BLaER1 treated with 17β-estradiol and CSF1 and Interleukin-3, amounts not matched to agents 10 nM and 100 nM (cell line): ENCODE results near the gene FBXO10.

Experiments used
- H3K27ac ChIP-seq, 11 experiments: shearing (Covaris generic); formaldehyde crosslinking; 2 replicates each; pipeline ENCODE4 v1.8.1; 2022
- H3K27me3 ChIP-seq, 11 experiments: shearing (Covaris generic); formaldehyde crosslinking; 2 replicates each; pipeline ENCODE4 v1.8.1; 2022
- H3K36me3 ChIP-seq, 11 experiments: shearing (Covaris generic); formaldehyde crosslinking; 2 replicates each; pipeline ENCODE4 v1.8.1; 2022
- H3K4me1 ChIP-seq, 10 experiments: shearing (Covaris generic); formaldehyde crosslinking; 2 replicates each; pipeline ENCODE4 v1.8.1; 2022
- H3K4me2 ChIP-seq, 11 experiments: shearing (Covaris generic); formaldehyde crosslinking; 2 replicates each; pipeline ENCODE4 v1.8.1; 2022
- H3K4me3 ChIP-seq, 10 experiments: shearing (Covaris generic); formaldehyde crosslinking; 2 replicates each; pipeline ENCODE4 v1.8.1; 2022
- H3K9ac ChIP-seq, 11 experiments: shearing (Covaris generic); formaldehyde crosslinking; 2 replicates each; pipeline ENCODE4 v1.8.1; 2022
- H3K9me3 ChIP-seq, 11 experiments: shearing (Covaris generic); formaldehyde crosslinking; replicated peaks in 1 of 11; 2 replicates each; pipeline ENCODE4 v1.8.1; 2022
- H4K20me1 ChIP-seq, 11 experiments: shearing (Covaris generic); formaldehyde crosslinking; 2 replicates each; pipeline ENCODE4 v1.8.1; 2022
- Cebpa-rat ChIP-seq, 11 experiments: shearing (Covaris generic); IDR thresholded peaks; 2 replicates each; pipeline ENCODE4 v1.8.1; 2022

The FBXO10 gene

DNA sequence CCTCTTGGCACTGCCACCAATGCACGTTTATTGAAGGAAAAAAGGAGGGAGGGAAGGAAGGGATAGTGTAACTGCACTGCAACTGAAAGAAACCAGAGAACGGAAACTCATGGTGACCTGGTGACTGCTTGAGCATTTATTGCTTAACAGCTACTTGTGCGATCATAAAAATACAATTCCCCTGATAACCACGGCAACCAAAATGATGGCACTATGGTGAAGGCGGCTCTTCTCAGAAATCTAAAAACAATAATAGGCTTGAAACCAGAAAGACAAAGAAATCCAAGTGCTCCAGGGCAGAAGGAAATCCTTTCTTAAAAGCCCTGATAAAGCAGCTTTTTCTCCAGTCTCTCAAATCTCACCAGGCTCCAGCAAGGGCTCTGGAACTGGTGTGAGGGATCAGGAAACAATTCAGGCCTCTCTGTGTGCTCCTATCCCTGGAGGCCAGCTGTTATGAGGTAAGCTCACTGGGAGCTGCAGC, 1.9 kb downstream of the FBXO10 start:
- Histone ChIP-seq H3K4me3 (no peak overlapping the region), H3K9ac (0 out of 22 replicates have a peak overlapping the region, but pooled peaks of 1 of the 11 experiments have one; percentile 26), H4K20me1 (peaks cover 0 to 73% (median 48%) of the 10 kb centered on the region in 11 experiments; a peak in 18 of 22 replicates), H3K36me3 (peaks cover 0 to 31% (median 15%) of the 10 kb centered on the region in 11 experiments; a peak in 13 of 22 replicates), H3K4me1 (peaks cover 17 to 34% (median 26%) of the 10 kb centered on the region in 10 experiments), H3K27me3 (peaks cover 0 to 4% (median 0%) of the 10 kb centered on the region in 11 experiments; a peak in 4 of 22 replicates), H3K9me3 (no peaks in the 10 kb centered on the region), H3K4me2 (peak overlapping the region in 6 of 11 experiments; percentile 14 to 97 (median 95); a peak in 7 of 22 replicates), H3K27ac (no peak overlapping the region)
- no peak for TF ChIP-seq Cebpa-rat (IDR thresholded peaks at IDR 0.05)

DNA sequence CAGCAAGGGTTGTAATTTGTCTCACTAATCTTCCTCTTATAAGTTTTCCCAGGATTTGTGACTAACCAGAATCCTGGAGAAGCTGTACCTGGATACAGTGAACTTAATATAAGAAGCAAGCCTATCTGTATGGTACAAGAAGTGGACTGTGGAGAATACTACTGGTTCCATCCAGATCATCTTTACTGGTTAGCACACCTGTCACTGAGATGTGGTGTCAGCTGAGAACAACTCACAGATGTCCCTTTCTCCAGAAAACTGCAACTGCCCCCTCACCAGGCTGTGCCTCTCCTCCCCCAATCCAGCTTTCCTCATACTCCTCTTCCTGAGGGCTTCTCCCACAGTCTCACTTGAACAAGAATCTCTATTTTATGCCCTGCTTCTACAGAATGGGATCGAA, 4.9 kb downstream of the FBXO10 start:
- no peak overlapping the region for H3K27ac ChIP-seq
- no peak overlapping the region for H3K9ac ChIP-seq
- H4K20me1 ChIP-seq, result peaks cover 0 to 52% (median 20%) of the 10 kb centered on the region in 11 experiments; a peak in 13 of 22 replicates
- H3K4me1 ChIP-seq, result peaks cover 6 to 28% (median 17%) of the 10 kb centered on the region in 10 experiments; a peak in 19 of 20 replicates
- no peak overlapping the region for H3K4me2 ChIP-seq
- peaks cover 0 to 4% (median 0%) of the 10 kb centered on the region in 11 experiments; a peak in 4 of 22 replicates for H3K27me3 ChIP-seq
- TF ChIP-seq Cebpa-rat (IDR thresholded peaks at IDR 0.05), result no peak
- H3K4me3 ChIP-seq, result no peak overlapping the region
- no peaks in the 10 kb centered on the region for H3K9me3 ChIP-seq
- H3K36me3 ChIP-seq, result peaks cover 0 to 20% (median 5%) of the 10 kb centered on the region in 11 experiments; a peak in 7 of 22 replicates

DNA sequence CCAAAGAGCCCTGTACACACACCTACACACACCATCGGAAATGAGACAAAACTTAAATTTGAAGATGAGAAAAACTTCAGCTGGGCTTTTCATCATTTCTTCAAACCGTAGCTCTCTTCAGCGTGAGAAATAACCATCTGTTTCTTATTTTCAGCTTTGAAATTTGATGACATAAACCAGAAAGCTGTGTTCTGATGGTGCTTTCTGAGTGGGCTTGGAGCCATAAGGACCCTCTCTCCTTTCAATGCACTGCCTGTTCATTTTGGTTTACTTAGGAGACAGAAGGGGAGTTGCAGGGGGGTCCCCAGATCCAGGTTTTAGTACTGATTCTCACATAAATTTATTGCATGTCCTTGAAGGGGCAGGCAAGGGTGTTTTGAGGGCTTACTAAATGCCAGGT, 9.5 kb downstream of the FBXO10 start:
- no peak overlapping the region for H3K9ac ChIP-seq
- no peak overlapping the region for H3K4me3 ChIP-seq
- peaks cover 28 to 32% (median 29%) of the 10 kb centered on the region in 11 experiments for H3K9me3 ChIP-seq
- H3K4me2 ChIP-seq, result peak overlapping the region in 1 of 11 experiments; percentile 43; a peak in 1 of 22 replicates
- peaks cover 0 to 18% (median 0%) of the 10 kb centered on the region in 11 experiments; a peak in 2 of 22 replicates for H4K20me1 ChIP-seq
- no peaks in the 10 kb centered on the region; a peak in 1 of 22 replicates for H3K27me3 ChIP-seq
- TF ChIP-seq Cebpa-rat (IDR thresholded peaks at IDR 0.05), result no peak
- H3K27ac ChIP-seq, result no peak overlapping the region
- H3K36me3 ChIP-seq, result peaks cover 15 to 42% (median 26%) of the 10 kb centered on the region in 11 experiments
- H3K4me1 ChIP-seq, result peaks cover 0 to 31% (median 19%) of the 10 kb centered on the region in 10 experiments; a peak in 15 of 20 replicates

DNA sequence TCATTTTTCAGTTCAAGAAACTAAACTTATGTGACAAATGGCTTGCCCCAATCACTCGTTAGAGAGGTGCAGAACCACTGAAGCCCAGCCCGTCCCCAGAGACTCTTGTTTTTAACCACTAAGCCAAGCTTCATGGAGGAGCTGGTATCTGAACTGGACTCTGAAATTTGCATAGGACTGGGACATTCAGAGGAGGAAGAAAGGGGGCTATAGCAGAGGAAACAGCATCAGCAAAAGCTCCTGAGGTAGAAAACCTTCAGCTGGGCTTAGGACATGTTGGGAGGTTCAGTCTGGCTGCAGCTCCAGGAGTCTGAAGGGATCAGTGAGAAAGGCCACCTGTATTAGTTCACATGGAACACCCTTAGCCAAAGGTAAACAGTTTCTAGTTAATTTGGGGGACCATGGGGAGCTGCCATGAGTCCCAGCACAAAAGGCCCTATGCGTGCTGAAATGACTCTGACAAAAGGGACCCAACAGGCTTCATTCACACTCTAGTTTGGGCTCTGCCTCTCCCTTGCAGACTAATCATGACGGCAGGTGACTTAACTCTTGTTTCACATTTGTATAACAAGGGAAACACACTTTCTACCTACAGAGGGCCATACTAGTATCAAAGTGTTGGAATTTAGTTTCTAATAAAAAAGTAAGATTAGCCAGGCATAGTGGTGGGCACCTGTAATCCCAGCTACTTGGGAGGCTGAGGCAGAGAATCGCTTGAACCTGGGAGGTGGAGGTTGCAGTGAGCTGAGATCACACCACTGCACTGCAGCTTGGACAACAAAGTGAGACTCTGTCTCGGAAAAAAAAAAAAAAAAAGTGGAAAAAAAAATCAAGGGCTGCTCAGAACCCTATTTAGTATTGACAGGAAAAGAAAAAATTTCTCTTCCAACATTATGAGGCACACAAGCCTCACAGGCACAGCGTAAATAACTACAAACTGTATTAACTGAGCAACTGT, 10.2 kb downstream of the FBXO10 start:
- Histone ChIP-seq H3K27me3 (no peaks in the 10 kb centered on the region; a peak in 1 of 22 replicates), H3K4me3 (no peak overlapping the region; a peak in 1 of 20 replicates), H3K27ac (no peak overlapping the region), H3K4me2 (peak overlapping the region in 8 of 11 experiments; percentile 35 to 78 (median 61); a peak in 15 of 22 replicates), H3K4me1 (peaks cover 0 to 36% (median 19%) of the 10 kb centered on the region in 10 experiments; a peak in 15 of 20 replicates), H3K36me3 (peaks cover 15 to 42% (median 26%) of the 10 kb centered on the region in 11 experiments), H3K9me3 (peaks cover 28 to 32% (median 29%) of the 10 kb centered on the region in 11 experiments), H4K20me1 (peaks cover 0 to 16% (median 0%) of the 10 kb centered on the region in 11 experiments; a peak in 2 of 22 replicates), H3K9ac (0 out of 22 replicates have a peak overlapping the region, but pooled peaks of 1 of the 11 experiments have one; percentile 33)
- no peak for TF ChIP-seq Cebpa-rat (IDR thresholded peaks at IDR 0.05)

DNA sequence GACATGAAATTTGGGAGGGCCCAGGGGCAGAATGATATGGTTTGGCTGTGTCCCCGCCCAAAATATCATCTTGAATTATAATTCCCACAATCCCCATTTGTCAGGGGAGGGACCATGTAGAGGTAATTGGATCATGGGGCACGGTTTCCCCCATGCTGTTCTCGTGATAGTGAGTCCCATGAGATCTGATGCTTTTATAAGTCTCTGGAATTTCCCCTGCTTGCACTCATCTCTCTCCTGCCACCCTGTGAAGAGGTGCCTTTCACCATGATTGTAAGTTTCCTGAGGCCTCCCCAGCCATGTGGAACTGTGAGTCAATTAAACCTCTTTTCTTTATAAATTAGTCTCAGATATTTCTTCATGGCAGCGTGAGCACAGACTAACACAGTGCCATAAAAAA, 11.3 kb downstream of the FBXO10 start:
- TF ChIP-seq Cebpa-rat (IDR thresholded peaks at IDR 0.05), result no peak
- H3K4me3 ChIP-seq, result peak overlapping the region in 1 of 10 experiments; percentile 35; a peak in 3 of 20 replicates
- peak overlapping the region in 2 of 11 experiments; percentile 63 to 78; a peak in 4 of 22 replicates for H3K4me2 ChIP-seq
- no peaks in the 10 kb centered on the region; a peak in 1 of 22 replicates for H3K27me3 ChIP-seq
- peaks cover 0 to 36% (median 19%) of the 10 kb centered on the region in 10 experiments; a peak in 15 of 20 replicates for H3K4me1 ChIP-seq
- no peak overlapping the region for H3K9ac ChIP-seq
- H3K9me3 ChIP-seq, result peaks cover 28 to 32% (median 29%) of the 10 kb centered on the region in 11 experiments
- peaks cover 15 to 46% (median 28%) of the 10 kb centered on the region in 11 experiments for H3K36me3 ChIP-seq
- H3K27ac ChIP-seq, result no peak overlapping the region
- H4K20me1 ChIP-seq, result peaks cover 0 to 16% (median 0%) of the 10 kb centered on the region in 11 experiments; a peak in 2 of 22 replicates

DNA sequence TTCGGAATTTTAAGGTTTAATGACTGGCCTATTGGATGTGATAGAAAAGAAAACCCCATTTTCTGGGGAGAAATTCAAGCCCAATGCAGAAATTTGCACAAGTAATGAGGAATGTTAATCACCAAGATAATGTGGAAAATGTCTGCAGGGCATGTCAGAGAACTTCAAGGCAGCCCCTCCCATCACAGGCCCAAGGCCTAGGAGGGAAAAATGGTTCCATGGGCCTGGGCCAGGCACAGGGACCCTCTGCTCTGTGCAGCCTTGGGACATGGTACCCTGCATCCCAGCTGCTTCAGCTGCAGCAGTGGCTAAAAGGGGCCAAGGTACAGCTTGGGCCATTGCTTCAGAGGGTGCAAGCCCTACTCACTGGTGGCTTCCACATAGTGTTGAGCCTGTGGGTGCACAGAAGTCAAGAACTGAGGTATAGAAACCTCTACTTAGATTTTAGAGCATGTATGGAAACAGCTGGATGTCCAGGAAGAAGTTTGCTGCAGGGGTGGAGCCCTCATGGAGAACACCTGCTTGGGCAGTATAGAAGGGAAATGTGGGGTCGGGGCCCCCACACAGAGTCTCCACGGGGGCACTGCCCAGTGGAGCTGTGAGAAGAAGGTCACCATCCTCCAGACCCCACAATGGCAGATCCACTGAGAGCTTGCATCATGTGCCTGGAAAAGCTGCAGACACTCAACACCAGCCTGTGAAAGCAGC, 12.2 kb downstream of the FBXO10 start:
- Histone ChIP-seq H3K4me3 (peak overlapping the region in 6 of 10 experiments; percentile 2 to 39 (median 32); a peak in 6 of 20 replicates), H3K27ac (no peak overlapping the region), H3K4me2 (no peak overlapping the region), H3K36me3 (peaks cover 20 to 55% (median 33%) of the 10 kb centered on the region in 11 experiments), H3K27me3 (no peaks in the 10 kb centered on the region; a peak in 1 of 22 replicates), H3K9me3 (peaks cover 28 to 32% (median 29%) of the 10 kb centered on the region in 11 experiments), H4K20me1 (peaks cover 0 to 16% (median 0%) of the 10 kb centered on the region in 11 experiments; a peak in 1 of 22 replicates), H3K9ac (no peak overlapping the region), H3K4me1 (peaks cover 0 to 36% (median 19%) of the 10 kb centered on the region in 10 experiments; a peak in 15 of 20 replicates)
- TF ChIP-seq Cebpa-rat (IDR thresholded peaks at IDR 0.05), result no peak

DNA sequence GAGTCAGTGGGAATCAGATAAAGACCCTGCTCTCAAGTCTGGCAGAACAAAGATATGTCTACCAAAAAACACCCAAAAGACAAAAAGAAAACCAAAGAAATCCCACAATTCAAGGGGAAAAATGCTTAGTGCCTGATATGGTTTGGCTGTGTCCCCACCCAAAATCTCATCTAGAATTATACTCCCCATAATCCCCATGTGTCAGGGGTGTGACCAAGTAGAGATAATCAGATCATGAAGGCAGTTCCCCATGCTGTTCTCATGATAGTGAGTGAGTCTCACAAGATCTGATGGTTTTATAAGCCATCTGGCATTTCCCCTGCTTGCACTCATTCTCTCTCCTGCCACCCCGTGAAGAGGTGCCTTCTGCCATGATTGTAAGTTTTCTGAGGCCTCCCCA, 13.4 kb downstream of the FBXO10 start:
- no peak for TF ChIP-seq Cebpa-rat (IDR thresholded peaks at IDR 0.05)
- Histone ChIP-seq H3K36me3 (peaks cover 20 to 58% (median 34%) of the 10 kb centered on the region in 11 experiments), H3K27ac (no peak overlapping the region), H3K27me3 (no peaks in the 10 kb centered on the region; a peak in 1 of 22 replicates), H3K4me3 (no peak overlapping the region), H4K20me1 (peaks cover 0 to 16% (median 0%) of the 10 kb centered on the region in 11 experiments; a peak in 1 of 22 replicates), H3K4me2 (peak overlapping the region in 1 of 11 experiments; percentile 15; a peak in 1 of 22 replicates), H3K4me1 (peaks cover 0 to 39% (median 26%) of the 10 kb centered on the region in 10 experiments; a peak in 15 of 20 replicates), H3K9me3 (peaks cover 28 to 32% (median 29%) of the 10 kb centered on the region in 11 experiments), H3K9ac (no peak overlapping the region)

DNA sequence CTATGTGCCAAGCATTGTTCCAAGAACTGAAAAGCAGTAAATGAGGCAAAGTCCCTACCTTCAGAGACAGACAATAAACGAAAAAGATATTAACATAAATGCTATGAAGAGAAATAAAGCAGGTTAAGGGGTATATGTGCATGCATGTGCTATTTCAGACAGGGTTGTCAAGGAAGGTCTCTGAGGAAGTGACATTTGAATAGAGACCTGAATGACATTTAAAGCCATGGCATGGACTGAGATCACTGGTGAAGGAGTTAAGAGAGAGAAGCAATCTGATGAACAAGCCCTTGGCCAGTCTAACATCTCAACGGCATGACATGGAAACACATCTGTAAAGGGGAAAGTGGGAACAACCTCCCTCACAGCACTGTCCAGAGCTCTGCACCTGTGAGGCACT, 14.5 kb downstream of the FBXO10 start:
- Histone ChIP-seq H3K4me3 (no peak overlapping the region), H3K9me3 (peaks cover 28 to 32% (median 29%) of the 10 kb centered on the region in 11 experiments), H3K4me1 (peaks cover 0 to 41% (median 27%) of the 10 kb centered on the region in 10 experiments; a peak in 15 of 20 replicates), H4K20me1 (peaks cover 0 to 11% (median 0%) of the 10 kb centered on the region in 11 experiments; a peak in 1 of 22 replicates), H3K36me3 (peaks cover 20 to 58% (median 34%) of the 10 kb centered on the region in 11 experiments), H3K27ac (no peak overlapping the region), H3K4me2 (peak overlapping the region in 4 of 11 experiments; percentile 12 to 16 (median 14); a peak in 2 of 22 replicates), H3K9ac (no peak overlapping the region), H3K27me3 (no peaks in the 10 kb centered on the region; a peak in 1 of 22 replicates)
- no peak for TF ChIP-seq Cebpa-rat (IDR thresholded peaks at IDR 0.05)
